OCI-LY3 (cell line): Measurements from ENCODE around the gene ACVRL1.

Source experiments
- H2AFZ ChIP-seq: fragments of 200-600, 300-600 bp; shearing (Covaris generic); 2 replicates; pipeline ENCODE4 v1.6.0; 2014; ENCODE audit warnings: antibody characterized with exemption, low read depth, low read length
- H3K27ac ChIP-seq: fragments of 200-600, 300-600 bp; sonication (generic); 2 replicates; pipeline ENCODE4 v1.5.1; 2014; ENCODE audit warnings: mild to moderate bottlenecking, low read length, moderate library complexity, mixed read lengths
- H3K27me3 ChIP-seq: fragments of 200-600, 300-600 bp; sonication (generic); 2 replicates; pipeline ENCODE4 v1.6.1; 2014; ENCODE audit warnings: low read depth, low read length, mixed read lengths
- H3K36me3 ChIP-seq: fragments of 200-600, 300-600 bp; sonication (generic); replicated peaks from 2 replicates; pipeline ENCODE3; 2014; ENCODE audit warnings: low read depth, low read length, mixed read lengths
- H3K4me1 ChIP-seq: fragments of 300-600, 200-600 bp; sonication (generic); 2 replicates; pipeline ENCODE4 v1.6.1; 2014; ENCODE audit warnings: low read length, mixed read lengths
- H3K4me2 ChIP-seq: fragments of 200-600, 300-600 bp; sonication (generic); 2 replicates; pipeline ENCODE4 v1.6.1; 2014; ENCODE audit warnings: low read length, mixed read lengths
- H3K4me3 ChIP-seq: fragments of 300-600, 200-600 bp; sonication (generic); 2 replicates; pipeline ENCODE4 v1.5.1; 2014; ENCODE audit warnings: antibody characterized with exemption, mild to moderate bottlenecking, low read length, moderate library complexity
- H3K79me2 ChIP-seq: fragments of 300-600, 200-600 bp; shearing (Covaris generic); 2 replicates; pipeline ENCODE4 v1.6.1; 2014; ENCODE audit warnings: mild to moderate bottlenecking, low read length, mixed read lengths
- H3K9ac ChIP-seq: fragments of 300-600, 200-600 bp; shearing (Covaris generic); 2 replicates; pipeline ENCODE4 v1.6.0; 2014; ENCODE audit warnings: mild to moderate bottlenecking, low read length, moderate library complexity
- H3K9me3 ChIP-seq: fragments of 200-600, 300-600 bp; shearing (Covaris generic); 2 replicates; pipeline ENCODE4 v1.6.1; 2014; ENCODE audit warnings: low read length, mixed read lengths; ENCODE audit not compliant: insufficient read depth
- H4K20me1 ChIP-seq: fragments of 200-600, 300-600 bp; sonication (generic); 2 replicates; pipeline ENCODE4 v1.6.1; 2016; ENCODE audit warnings: low read length, mixed read lengths; ENCODE audit not compliant: insufficient read depth
- EZH2phosphoT487 ChIP-seq: fragments of 200-600 bp; shearing (Covaris generic); IDR thresholded peaks from 2 replicates; pipeline ENCODE4 v1.6.1; 2018; ENCODE audit warnings: antibody characterized with exemption, mixed run types, low read depth
- TF ChIP-seq, protein P1 (sequence below): fragments of 200-600, 300-600 bp; sonication (generic); IDR thresholded peaks from 2 replicates; pipeline ENCODE4 v1.5.1; 2014; ENCODE audit warnings: antibody characterized with exemption, low read length, low read depth

ACVRL1 gene

DNA sequence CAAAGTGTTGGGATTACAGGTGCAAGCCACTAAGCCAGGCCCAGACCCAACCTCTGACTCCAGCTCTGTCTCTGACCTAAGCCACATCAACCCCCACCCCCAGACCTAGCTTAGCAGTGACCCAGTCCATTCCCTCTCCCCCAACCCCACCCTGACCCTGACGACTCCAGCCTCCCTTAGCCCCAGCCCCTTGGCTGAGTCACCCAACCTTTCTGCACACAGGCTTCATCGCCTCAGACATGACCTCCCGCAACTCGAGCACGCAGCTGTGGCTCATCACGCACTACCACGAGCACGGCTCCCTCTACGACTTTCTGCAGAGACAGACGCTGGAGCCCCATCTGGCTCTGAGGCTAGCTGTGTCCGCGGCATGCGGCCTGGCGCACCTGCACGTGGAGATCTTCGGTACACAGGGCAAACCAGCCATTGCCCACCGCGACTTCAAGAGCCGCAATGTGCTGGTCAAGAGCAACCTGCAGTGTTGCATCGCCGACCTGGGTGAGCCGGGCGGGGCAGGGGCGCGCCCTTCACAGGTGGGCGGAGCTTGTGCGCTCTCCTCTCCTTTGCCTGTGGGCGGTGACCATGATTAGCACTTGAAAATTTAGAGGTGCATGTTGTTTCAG lies 7.8 kb downstream of the ACVRL1 start:
- no peaks in the 10 kb centered on the region for H4K20me1 ChIP-seq
- TF ChIP-seq, protein P1, sequence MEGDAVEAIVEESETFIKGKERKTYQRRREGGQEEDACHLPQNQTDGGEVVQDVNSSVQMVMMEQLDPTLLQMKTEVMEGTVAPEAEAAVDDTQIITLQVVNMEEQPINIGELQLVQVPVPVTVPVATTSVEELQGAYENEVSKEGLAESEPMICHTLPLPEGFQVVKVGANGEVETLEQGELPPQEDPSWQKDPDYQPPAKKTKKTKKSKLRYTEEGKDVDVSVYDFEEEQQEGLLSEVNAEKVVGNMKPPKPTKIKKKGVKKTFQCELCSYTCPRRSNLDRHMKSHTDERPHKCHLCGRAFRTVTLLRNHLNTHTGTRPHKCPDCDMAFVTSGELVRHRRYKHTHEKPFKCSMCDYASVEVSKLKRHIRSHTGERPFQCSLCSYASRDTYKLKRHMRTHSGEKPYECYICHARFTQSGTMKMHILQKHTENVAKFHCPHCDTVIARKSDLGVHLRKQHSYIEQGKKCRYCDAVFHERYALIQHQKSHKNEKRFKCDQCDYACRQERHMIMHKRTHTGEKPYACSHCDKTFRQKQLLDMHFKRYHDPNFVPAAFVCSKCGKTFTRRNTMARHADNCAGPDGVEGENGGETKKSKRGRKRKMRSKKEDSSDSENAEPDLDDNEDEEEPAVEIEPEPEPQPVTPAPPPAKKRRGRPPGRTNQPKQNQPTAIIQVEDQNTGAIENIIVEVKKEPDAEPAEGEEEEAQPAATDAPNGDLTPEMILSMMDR, result no peak
- no peak for TF ChIP-seq EZH2phosphoT487
- no peak overlapping the region for H3K27ac ChIP-seq
- H3K79me2 ChIP-seq, result no peaks in the 10 kb centered on the region
- no peak overlapping the region for H2AFZ ChIP-seq
- H3K36me3 ChIP-seq, result no peaks in the 10 kb centered on the region
- H3K4me1 ChIP-seq, result peaks cover 6% of the 10 kb centered on the region; the same call in 1 of the 2 replicates
- H3K9me3 ChIP-seq, result no peaks in the 10 kb centered on the region
- H3K4me2 ChIP-seq, result no peak overlapping the region
- H3K9ac ChIP-seq, result no peak overlapping the region
- H3K4me3 ChIP-seq, result no peak overlapping the region
- peaks cover 4% of the 10 kb centered on the region for H3K27me3 ChIP-seq

DNA sequence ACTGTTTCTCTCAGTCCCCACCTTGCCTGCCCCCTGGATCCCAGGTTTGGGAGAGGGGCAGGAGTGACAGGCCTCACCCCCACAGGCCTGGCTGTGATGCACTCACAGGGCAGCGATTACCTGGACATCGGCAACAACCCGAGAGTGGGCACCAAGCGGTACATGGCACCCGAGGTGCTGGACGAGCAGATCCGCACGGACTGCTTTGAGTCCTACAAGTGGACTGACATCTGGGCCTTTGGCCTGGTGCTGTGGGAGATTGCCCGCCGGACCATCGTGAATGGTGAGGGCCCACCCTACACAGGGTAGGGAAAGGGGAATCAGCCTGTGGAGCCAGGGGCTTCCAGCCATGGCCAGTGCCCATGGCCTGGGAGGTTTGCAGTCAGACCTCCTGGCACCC lies 8.6 kb downstream of the ACVRL1 start:
- H3K4me3 ChIP-seq, result no peak overlapping the region
- TF ChIP-seq, protein P1, result no peak
- TF ChIP-seq EZH2phosphoT487, result no peak
- H3K36me3 ChIP-seq, result no peaks in the 10 kb centered on the region
- no peak overlapping the region for H2AFZ ChIP-seq
- H3K9me3 ChIP-seq, result no peaks in the 10 kb centered on the region
- no peak overlapping the region for H3K9ac ChIP-seq
- H3K4me1 ChIP-seq, result peaks cover 6% of the 10 kb centered on the region; the same call in 1 of the 2 replicates
- no peak overlapping the region for H3K27ac ChIP-seq
- no peaks in the 10 kb centered on the region for H3K79me2 ChIP-seq
- no peaks in the 10 kb centered on the region for H3K27me3 ChIP-seq
- no peak overlapping the region for H3K4me2 ChIP-seq
- no peaks in the 10 kb centered on the region for H4K20me1 ChIP-seq

- Histone ChIP-seq H3K79me2 (no peaks in the 10 kb centered on the region), H3K9me3 (no peaks in the 10 kb centered on the region), H3K27ac (no peak overlapping the region), H3K4me2 (no peak overlapping the region), H2AFZ (no peak overlapping the region), H3K27me3 (no peaks in the 10 kb centered on the region), H3K9ac (no peak overlapping the region), H4K20me1 (no peaks in the 10 kb centered on the region), H3K36me3 (no peaks in the 10 kb centered on the region), H3K4me1 (peaks cover 3% of the 10 kb centered on the region; the same call in 1 of the 2 replicates), H3K4me3 (no peak overlapping the region)
- TF ChIP-seq, protein P1, result no peak
Observed at GRCh38 chr12:51917041-51917590, 9.8 kb downstream of the ACVRL1 start.

- H3K36me3 ChIP-seq, result no peaks in the 10 kb centered on the region
- no peaks in the 10 kb centered on the region for H4K20me1 ChIP-seq
- H3K27me3 ChIP-seq, result no peaks in the 10 kb centered on the region
- H3K9me3 ChIP-seq, result no peaks in the 10 kb centered on the region
- H3K4me1 ChIP-seq, result peaks cover 6% of the 10 kb centered on the region
- H3K4me3 ChIP-seq, result no peak overlapping the region
- H3K79me2 ChIP-seq, result no peaks in the 10 kb centered on the region
- H3K27ac ChIP-seq, result no peak overlapping the region
- no peak overlapping the region for H2AFZ ChIP-seq
- no peak overlapping the region for H3K9ac ChIP-seq
- TF ChIP-seq, protein P1, result no peak
- no peak for TF ChIP-seq EZH2phosphoT487
- H3K4me2 ChIP-seq, result no peak overlapping the region
Observed at GRCh38 chr12:51917746-51918453, 10.6 kb downstream of the ACVRL1 start.
